EH (cell line): Measurements from ENCODE around the gene TIGD2.

Source experiments
- DNase-seq: peaks from one replicate; pipeline ENCODE4 v3.0.0-alpha.2; 2015; ENCODE audit warnings: low read depth

Gene TIGD2

GRCh38 chr4:89162987-89163386, 51.7 kb downstream of the TIGD2 start:
- no peak for DNase-seq

- no peak for DNase-seq
These were observed 53.1 kb downstream of the TIGD2 start for GRCh38 chr4:89164400-89164799.
